GM19372 (cell line): ENCODE measurements around the gene PDE9A.

ENCODE experiments used
- ATAC-seq: cut with Tn5 transposase; IDR thresholded peaks from one replicate; pipeline ENCODE4 v1.9.1; 2021; ENCODE audit warnings: mild to moderate bottlenecking, low read depth, moderate library complexity; ENCODE audit not compliant: unreplicated experiment

Gene PDE9A

DNA sequence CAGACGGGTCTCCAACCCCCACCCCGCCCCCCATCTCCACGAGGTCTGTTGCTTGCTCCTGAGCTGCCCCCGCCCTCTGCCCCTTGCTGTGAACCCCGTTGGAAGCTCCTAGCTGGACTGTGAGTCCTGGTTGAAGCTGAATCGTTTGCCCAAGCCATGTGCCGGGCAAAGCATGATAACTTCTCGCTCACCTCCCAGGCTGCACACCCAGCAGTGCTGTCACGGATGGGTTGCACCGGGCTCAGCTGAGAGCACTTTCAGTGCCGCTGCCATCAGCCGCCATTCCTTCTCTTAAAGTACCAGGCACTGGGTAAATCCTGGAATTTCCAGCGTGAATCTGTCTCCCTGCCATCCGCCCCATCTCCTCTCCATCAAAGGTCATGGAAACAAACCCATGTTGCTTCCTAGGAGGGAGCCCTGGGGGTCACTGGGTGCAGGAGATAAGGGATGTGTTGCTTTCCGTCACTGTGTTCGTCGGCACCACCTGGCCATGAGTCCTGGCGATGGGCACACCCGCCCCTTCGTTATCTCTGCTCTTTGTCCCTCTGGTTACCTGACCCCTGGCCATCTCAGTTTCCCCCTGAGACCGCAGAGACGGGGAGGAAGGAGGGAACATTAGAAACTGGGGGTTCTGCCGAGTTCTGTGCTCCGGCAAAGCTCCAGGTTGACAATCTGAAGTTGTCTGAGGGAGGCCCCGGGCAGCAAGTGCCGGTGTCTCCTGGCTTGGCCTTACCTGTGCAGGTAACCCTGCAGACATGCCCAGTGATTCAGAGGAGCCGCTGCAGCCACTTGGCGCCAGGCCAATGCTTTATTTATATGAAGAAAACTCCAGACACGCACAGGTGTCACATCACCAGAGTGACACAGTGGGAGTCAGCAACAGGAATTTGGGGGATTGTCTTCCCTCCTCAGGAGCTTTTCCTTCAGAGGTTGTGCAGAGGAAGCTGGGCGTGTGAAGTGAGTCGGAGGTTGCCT is 2.7 kb downstream of the PDE9A start:
- ATAC-seq: no peak

DNA sequence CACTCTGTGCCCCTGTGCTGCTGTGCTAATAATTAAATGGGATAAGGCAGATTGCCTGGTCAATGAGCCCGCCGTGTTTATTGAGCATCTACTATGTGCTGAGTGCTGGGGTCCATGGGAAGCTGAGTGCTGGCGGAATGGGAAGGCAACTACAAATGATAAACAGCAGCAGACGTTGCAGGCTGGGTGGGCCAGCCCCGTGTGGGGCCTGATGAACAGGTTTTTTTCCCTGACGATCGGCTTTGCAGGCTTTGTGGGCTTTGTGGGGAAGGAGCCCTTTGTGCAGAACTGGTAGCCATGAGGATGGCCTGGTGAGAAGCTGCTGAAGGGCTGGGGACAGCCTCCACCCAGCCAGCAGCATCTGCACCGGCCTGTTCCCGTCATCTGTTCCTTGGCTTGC is 3.5 kb downstream of the PDE9A start:
- ATAC-seq: no peak

DNA sequence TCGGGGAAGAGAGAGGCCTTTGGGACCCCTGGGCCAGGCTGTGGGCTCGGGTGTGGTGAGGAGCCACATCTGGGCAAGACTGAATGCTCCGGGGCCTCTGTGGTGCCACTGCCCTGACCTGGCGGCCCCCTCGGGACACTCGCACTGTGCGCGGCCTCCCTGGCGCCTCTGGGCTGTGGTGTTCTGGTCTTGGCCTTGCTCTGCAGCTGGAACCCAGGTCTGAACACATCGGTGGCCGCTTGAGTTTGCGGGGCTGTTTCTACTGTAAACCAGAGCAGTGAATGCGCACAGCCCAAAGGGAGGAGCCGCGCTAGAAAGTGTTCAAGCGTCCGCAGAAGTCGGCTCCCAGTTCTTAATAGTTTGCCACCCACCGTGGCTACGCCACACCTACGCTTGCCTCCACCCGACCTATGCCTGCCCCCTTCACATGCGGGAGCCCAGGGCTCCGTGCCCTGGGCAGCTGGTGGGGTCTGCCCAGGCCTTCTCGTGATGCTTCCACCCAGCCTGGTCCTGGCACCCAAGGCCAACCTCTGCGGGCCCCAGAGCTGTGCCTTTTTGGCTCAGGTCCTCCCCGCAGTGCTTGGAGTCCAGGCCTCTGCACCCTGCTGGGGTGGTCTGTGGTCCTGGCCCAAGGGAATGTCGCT is 4.4 kb downstream of the PDE9A start:
- ATAC-seq: no peak

DNA sequence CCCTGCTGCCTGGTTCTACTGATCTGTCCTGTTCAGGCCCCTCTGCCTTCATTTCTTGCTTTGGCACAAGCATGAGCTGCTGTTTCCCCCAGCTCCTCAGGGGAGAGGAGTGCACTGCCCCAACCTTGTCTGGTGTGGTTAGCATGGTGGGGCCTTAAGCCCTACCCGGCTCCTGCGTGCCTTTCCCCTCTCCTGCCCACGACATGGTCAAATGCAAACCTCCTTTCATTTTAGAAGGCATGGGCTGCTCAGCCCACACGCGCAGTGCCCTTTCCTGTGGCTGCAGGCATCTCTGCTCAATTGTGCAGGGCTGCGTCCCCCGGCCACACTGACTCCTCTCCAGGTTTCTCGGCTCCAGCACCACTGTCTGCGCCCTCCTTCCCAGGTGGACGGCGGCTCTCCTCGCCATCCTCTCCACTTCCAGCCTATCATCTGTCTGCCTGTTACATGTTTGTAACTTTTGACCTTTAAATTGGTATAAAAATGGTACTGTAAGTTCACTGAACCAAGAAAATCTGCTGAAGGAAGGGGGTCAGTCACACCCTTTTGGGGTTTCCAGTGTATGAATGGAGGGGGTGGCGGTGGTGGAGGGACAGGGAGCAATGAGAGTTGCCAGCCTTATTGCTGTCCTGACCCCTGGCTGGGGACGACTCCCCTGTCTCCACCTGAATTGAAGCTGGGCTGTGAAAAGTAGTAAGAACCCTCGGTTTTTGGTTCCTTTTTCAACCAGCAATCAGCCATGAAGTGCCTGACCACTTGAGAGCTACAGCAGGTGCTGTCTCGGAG is 5.1 kb downstream of the PDE9A start:
- ATAC-seq: no peak

DNA sequence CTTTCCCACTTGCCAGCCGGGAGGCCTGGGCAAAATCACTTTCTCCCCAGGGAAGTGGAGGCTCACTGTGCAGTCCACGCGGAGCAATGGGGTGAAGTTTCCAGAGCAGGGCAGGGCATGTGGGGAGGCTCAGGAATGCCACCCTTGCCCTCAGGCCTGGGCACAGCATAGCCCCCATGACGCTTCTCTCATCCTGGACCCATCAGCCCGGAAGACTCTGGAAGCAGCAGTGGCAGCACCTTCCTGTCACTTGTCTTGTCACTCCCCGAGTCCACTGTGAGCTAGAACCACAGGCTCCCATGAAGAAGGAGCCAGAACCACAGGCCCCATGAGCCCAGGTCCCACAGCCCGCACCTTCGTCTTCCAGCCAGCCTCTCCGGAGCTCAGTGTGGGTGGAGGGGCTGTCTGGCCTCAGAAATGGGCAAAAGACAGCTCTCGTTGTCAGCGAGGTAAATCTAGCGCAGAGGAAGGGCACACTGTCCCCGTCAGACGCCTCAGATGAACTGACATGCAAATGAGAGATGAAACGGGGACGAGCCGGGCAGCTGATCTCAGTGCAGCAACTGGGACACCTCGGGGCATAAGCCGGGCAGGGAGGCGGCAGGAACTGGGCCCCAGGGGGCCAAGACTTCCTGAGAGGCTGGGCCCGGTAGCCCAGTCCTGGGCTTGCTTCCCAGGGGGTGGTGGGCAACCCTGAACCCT is 6.1 kb downstream of the PDE9A start:
- ATAC-seq: no peak

DNA sequence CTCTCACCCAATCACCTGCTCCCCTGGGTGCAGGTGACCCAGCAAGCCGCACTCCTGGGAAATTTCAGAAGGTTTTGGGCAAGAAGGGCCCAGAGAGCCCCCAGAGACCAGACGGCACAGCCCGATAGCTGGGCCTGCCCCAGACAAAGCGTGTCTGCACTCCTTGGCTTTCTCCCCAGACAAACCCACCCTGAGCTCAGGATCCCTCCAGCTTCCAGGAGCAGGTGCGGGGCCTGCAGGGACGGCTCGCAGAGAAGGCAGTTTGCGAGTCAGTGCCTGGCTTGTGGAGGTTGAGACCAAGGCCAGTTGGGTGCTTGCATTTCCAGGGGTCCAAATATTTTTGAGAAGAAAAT is 6.7 kb downstream of the PDE9A start:
- ATAC-seq: no peak

DNA sequence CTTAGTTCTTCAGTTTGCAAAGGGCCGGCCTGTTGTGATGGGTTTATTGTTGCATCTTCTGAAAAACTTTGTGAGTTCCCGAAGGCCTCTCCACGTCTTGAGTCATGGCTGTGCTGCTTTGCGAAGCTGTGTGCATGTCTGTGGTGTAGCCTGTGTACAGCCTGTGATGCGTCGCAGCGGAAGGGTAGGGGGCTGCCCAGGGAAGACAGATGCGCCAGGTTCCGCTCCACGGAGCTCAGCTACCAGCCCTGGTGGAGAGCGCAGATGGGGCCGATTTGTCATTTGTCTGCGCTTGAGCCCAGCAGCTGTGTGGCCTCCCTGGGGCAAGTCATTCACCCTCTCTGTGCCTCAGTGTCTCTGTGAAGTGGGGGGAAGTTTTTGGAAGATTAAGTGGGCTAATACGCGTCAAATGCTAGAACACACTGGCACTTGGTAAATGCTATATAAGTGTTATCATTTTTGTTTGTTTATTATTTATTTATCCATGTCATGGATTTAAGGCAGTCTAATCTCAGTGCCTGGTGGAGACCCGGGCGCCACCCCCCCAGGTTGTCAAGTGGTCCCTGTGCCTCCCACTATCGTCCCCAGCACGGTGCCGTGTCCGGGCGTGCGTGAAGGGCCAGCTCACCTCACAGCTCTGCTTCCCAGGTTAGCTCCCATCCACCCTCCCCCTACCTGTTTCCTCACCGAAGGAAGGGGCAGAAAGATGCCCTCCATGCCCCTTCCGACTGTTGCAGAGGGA is 8.4 kb downstream of the PDE9A start:
- ATAC-seq: no peak

DNA sequence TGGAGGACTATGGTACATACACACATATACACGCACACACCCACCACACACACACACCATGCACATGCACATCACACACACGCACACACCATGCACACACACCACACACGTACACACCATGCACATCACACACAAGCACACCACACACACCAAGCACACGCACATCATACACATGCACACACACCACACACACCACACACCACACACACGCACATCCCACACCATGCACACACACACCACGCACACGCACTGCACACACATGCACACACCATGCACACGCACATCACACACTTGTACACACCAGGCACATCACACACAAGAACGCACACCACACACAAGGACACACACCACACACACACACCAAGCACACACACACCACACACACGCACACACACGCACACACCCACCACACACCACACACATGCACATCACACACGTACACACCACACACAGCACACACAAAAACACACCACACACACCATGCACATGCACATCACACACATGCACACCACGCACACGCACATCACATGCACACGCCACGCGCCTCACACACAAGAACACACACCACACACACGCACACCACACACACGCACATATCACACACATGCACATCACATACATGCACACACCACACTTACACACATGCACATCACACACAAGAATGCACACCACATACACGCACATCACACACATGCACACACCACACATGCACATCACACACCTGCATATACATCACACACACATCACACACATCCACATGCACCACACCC is 9.2 kb downstream of the PDE9A start:
- no peak for ATAC-seq

DNA sequence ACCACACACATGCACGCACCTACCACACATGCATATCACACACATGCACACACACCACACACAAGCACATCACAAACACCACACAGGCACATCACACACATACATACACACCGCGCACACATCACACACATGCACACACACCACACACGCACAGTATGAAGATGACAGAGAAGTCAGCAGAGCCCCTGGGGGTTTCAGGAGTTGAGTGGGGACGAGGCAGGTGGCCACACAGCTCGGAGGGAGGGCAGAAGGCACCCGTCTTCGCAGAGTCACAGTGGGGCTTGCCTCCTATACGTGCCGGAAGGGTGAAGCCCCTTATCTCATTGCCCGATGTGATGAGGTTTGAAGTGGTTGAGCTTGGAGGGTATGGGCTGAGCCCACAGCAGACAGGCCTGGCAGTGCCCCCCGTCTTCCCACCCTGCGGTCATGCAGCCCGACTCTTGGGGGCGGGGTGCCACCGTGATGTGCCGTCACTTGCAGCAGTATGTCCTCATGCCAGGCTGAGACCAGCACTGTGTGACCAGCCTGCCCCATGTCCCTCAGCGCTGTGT is 9.9 kb downstream of the PDE9A start:
- ATAC-seq: no peak

DNA sequence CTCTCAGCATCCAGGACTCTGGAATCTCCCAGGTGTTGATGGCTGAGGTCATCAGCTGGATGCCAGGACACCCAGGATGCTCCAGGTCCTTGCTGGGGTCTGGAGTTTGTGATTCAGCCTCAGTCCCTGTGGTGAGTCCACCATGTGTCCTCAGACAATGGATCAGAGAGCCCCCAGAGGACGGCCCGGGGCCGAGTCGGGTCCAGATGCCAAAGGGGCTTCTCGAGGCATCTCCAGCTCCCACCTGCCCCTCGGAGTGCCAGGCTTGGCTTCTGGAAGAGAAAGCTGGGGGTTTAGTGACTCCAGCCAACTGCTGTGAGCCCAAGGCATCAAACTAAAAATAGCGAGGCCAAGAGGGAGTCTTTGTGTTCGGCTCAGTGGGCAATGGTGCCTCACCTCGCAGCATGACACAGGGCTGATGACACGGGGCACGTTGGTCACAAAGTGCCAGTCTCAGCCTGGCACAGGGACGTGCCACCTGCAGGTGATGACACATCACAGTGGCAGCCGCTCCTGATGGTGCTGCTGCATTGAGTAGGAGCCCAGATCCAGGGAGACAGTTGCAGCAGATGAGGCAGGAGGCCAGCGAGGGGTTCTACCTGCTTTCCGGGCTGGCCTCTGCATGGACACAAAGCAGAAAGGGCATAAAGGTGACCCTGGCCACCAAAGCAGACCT is 10.6 kb downstream of the PDE9A start:
- ATAC-seq: no peak

DNA sequence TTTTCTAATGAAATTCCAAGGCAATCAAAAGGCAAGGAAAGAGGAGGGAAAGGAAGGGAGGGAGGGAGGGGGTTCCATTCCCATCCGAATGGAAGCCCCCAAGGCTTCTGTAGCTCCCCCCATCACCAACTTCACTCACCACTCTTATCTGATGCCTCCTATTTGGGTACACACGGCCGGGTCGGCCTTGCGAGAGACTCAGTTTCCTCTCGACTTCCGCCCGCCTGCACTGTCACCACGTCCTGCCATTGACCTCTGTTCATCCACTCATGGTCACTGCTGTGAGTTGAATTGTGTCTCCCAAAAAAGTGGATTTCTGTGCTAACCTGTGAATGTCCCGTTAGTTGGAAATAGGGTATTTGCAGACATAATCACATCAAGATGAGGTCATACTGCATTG is 11.2 kb downstream of the PDE9A start:
- ATAC-seq: no peak

DNA sequence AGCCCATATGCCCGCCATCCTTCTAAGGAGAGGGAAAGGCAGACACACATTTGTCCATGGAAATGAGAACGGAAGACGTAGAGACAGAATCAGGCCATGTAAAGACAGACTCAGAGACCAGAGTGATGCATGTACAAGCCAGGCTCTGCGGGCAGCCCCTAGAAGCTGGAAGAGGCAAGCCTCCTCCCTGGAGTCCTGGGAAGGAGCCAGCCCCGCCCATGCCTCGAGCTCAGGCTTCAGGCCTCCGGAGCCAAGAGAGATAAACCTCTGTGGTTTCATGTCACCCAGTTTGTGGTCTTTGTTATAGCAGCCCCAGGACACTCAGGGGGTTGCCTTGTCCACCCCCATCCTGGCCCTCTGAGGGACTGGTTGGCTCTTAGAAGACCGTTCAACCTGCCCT is 11.6 kb downstream of the PDE9A start:
- no peak for ATAC-seq

DNA sequence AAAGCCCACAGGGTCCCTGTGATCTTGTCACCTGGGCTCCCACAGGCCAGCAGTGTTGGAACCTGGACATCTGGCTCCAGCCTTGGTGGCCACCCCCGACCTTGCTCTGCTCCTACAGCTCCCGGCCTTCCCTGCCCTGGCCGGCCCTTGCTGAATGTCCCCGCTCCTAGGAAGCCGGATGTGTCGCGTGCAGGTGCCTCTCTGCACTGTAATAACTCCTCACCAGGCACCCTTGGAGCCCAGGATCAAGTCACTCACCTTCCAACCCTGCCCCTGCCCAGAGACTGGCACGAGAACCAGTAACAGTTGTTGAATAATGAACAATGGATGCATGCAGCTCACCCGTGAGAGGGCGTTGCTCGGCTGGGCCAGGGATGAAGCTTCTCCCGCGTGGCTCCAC is 12.1 kb downstream of the PDE9A start:
- no peak for ATAC-seq

DNA sequence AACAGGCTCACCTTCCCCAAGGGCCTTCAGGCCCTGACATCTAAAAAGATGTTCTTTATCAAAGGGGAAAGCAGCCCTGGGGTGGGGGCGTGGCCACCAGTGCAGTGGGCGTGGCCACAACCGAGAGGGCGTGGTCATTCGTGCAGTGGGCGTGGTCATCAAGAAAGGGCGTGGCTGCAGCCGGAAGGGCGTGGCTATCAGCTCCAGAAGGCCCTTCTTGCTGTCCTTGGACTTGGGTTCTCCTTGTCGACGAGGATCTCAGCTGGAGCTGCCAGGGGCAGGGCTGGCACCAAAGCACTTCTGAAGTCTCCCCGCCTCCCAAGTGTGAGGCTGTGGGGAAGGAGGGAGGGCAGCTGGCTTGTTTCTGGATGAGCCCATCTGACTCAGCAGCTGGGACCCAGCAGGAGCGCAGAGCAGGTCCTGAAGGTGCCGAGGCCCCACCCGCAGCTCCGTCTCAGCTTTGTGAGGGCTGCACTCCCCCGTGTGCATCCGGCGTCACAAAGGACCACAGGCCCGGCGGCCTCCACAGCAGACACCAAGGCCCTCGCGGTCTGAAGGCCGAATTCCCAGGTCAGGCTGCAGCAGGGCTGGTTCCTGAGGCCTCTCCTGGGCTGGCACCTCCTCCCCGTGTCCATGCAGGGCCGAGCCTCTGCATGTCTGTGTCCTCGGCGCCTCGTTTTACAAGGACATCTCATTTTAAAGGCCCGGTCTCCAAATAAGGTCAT is 12.8 kb downstream of the PDE9A start:
- ATAC-seq: no peak

DNA sequence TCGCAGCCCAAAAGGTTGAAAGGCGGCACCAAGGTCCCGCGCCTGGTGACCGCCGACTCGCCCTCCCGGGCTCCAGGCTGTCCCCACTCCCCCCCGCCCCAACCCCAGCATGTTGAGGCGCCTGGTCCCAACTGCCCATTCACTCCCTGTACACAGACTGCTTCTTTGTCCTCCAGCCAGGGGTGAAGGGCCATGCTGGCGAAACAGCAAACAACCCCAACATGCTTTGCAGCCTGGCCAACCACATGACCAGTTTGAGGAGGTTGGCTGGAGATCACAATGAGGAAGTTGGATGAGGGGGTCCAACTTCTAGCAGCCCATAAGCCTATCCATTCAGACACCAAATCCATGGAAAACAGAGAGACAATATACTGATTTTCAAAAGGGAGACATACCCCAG is 13.5 kb downstream of the PDE9A start:
- ATAC-seq: no peak

DNA sequence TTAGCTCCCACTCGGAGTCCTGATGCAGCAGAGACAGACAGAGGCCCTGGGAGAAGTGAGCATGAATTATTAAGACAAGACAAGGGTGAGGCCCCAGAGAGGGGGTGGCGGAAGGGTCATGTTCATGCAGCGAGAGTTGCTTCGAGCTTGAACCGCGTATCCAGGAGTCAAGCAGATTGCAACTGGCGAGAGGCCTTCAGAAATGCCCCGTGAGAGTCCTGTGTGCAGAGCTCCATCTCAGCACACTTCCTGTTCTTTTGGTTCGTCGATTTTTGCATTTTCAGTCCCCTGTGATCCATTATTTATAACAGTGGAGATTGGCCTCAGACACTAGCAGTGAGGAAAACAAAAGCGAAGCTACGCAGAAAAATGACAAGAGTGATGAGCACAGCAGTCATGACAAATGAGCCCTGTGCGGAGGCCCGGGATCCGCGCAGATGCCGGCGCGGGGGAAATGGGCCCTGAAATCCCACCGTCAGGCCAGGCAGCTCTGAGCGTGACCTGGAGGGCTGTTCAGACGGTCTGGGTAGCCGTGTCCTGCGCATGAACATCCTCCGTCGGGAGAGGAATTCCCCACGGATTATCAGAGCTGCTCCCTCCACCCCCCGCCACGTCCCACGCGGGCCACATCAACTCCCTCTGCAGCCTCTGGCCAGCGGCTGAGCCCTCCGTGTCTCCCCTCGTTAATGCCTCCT is 15.0 kb downstream of the PDE9A start:
- no peak for ATAC-seq

DNA sequence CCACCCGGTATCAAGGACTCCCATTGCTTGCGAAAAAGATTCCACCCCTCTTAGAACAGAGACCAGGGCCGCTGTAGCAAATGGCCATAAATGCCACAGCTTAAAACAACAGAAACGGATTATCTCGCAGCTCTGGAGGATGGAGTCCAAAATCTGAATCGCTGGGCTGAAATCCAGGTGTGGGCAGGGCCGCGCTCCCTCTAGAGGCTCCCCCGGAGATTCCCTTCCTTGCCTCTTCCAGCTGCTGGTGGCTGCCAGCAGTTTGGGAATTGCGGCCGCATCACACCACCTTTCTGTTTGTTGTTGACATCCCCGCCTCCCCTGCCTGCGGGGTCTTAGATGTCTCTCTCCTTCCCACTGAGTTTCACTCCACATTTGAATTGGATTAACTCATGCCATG is 15.6 kb downstream of the PDE9A start:
- ATAC-seq: no peak
